Mesothelial cell of epicardium (in vitro differentiated cells): ENCODE measurements around the gene FAM43B. TPM values are rescaled to one million over a fixed set of nuclear protein-coding genes. Genes with fewer than 3 reads are reported as not detected.

Source experiments
- DNase-seq, 2 experiments: peaks; one replicate each; pipeline ENCODE4 v3.0.0; 2021; ENCODE audit warnings: low spot score in 2 of 2; ENCODE audit not compliant: unreplicated experiment in 2 of 2
- H3K27ac Mint-ChIP-seq: 2 replicates; pipeline ENCODE4 v1.8.0; 2021; ENCODE audit warnings: mixed read lengths
- H3K27me3 Mint-ChIP-seq: 2 replicates; pipeline ENCODE4 v1.8.0; 2021; ENCODE audit warnings: low read depth, mixed read lengths
- H3K36me3 Mint-ChIP-seq: 2 replicates; pipeline ENCODE4 v1.8.0; 2021; ENCODE audit warnings: mixed read lengths
- H3K4me1 Mint-ChIP-seq: 2 replicates; pipeline ENCODE4 v1.8.0; 2021; ENCODE audit warnings: mixed read lengths
- H3K4me3 Mint-ChIP-seq: 2 replicates; pipeline ENCODE4 v1.8.0; 2021; ENCODE audit warnings: mild to moderate bottlenecking, moderate library complexity, mixed read lengths
- H3K9me3 Mint-ChIP-seq: 2 replicates; pipeline ENCODE4 v1.8.0; 2021; ENCODE audit warnings: mixed read lengths
- total RNA-seq: library from RNA; stranded (reverse); gene quantifications from 3 replicates; pipeline ENCODE4 v1.2.1, GENCODE V29; 2021
- TF ChIP-seq, protein P1 (sequence below): fragments of 200-600 bp; sonication (generic); IDR thresholded peaks from one replicate; pipeline ENCODE4 v1.5.0; 2021; ENCODE audit warnings: antibody characterized with exemption; ENCODE audit not compliant: unreplicated experiment

The FAM43B gene
- total RNA-seq, 1 donor from 2014 or later, result 0.74 TPM

GRCh38 chr1:20569523-20570098 is 17.2 kb downstream of the FAM43B start:
- no peaks in the 10 kb centered on the region for H3K36me3 Mint-ChIP-seq
- no peak for DNase-seq
- H3K9me3 Mint-ChIP-seq, result peaks cover 6% of the 10 kb centered on the region
- peaks cover 65% of the 10 kb centered on the region for H3K27me3 Mint-ChIP-seq
- TF ChIP-seq, protein P1, sequence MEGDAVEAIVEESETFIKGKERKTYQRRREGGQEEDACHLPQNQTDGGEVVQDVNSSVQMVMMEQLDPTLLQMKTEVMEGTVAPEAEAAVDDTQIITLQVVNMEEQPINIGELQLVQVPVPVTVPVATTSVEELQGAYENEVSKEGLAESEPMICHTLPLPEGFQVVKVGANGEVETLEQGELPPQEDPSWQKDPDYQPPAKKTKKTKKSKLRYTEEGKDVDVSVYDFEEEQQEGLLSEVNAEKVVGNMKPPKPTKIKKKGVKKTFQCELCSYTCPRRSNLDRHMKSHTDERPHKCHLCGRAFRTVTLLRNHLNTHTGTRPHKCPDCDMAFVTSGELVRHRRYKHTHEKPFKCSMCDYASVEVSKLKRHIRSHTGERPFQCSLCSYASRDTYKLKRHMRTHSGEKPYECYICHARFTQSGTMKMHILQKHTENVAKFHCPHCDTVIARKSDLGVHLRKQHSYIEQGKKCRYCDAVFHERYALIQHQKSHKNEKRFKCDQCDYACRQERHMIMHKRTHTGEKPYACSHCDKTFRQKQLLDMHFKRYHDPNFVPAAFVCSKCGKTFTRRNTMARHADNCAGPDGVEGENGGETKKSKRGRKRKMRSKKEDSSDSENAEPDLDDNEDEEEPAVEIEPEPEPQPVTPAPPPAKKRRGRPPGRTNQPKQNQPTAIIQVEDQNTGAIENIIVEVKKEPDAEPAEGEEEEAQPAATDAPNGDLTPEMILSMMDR, result no peak
- H3K4me3 Mint-ChIP-seq, result no peak overlapping the region
- H3K27ac Mint-ChIP-seq, result no peak overlapping the region
- H3K4me1 Mint-ChIP-seq, result no peaks in the 10 kb centered on the region

GRCh38 chr1:20571427-20571826 is 19.1 kb downstream of the FAM43B start:
- H3K27me3 Mint-ChIP-seq, result peaks cover 57% of the 10 kb centered on the region
- H3K36me3 Mint-ChIP-seq, result no peaks in the 10 kb centered on the region
- H3K4me1 Mint-ChIP-seq, result no peaks in the 10 kb centered on the region
- H3K9me3 Mint-ChIP-seq, result peaks cover 6% of the 10 kb centered on the region
- TF ChIP-seq, protein P1, result no peak
- DNase-seq, result no peak
- H3K4me3 Mint-ChIP-seq, result no peak overlapping the region
- H3K27ac Mint-ChIP-seq, result no peak overlapping the region

DNA sequence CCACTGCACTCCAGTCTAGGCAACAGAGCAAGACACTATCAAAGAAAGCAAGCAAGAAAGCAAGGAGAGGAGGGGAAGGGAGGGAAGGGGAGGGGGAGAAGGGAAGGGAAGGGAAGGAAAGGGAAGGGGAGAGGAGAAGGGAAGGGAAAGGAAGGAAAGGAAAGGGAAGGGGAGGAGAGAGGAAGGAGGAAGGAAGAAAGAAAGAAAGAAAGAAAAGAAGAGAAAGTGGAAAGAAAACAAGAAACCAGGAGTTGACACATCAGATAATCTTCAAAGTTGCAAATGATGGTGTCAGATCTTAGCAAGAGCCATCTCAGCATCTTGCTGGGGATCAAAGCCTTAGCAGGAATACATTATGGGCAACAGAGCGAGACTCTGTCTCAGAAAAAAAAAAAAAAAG is 21.6 kb downstream of the FAM43B start:
- no peak for DNase-seq
- Mint-ChIP-seq H3K36me3 (no peaks in the 10 kb centered on the region), H3K27me3 (peaks cover 47% of the 10 kb centered on the region), H3K4me3 (no peak overlapping the region), H3K27ac (no peak overlapping the region), H3K9me3 (peaks cover 6% of the 10 kb centered on the region), H3K4me1 (no peaks in the 10 kb centered on the region)
- TF ChIP-seq, protein P1, result no peak

DNA sequence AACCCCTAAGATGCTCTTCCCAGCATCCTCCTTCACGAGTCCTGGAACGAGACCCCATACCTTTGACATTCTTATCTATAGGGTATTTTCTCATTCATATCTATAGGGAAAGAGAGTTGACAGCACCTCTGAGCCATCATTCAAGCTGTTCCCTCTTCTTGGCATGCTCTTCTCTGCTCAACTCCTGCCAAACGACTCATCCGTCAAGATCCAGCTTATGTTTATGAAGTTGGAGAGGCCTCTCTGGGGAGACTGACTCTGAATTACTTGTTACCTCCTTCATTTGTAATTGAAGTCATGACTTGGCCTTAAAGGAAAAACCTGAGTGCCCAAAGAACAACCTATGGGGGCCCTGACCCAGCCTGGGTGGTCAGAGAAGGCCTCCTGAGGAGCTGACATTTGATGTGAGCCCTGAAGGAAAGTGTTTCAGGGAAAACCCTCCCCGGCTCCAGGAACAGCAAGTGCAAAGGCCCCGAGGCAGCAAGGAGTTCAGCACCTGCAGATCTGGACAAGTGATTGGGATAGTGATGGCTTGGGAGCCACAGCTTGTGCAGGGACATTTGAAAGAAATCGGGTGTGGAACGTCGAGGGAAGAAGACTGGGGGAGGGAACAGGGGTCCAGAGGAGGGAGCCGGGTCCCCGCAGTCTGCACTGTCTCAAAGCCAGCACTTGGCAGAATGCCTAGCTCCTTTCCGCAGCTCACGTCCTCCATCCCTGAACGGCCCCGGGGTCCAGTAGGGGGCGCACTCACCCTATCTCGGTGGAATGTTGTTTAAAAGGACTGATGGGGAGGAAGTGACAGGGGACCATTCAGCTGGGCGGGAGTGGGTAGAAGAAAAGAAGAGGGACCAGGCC is 22.5 kb downstream of the FAM43B start:
- H3K36me3 Mint-ChIP-seq, result no peaks in the 10 kb centered on the region
- no peak overlapping the region for H3K4me3 Mint-ChIP-seq
- TF ChIP-seq, protein P1, result peak; percentile 54
- H3K9me3 Mint-ChIP-seq, result peaks cover 6% of the 10 kb centered on the region
- H3K4me1 Mint-ChIP-seq, result no peaks in the 10 kb centered on the region
- peak; percentile 60 to 82 for DNase-seq
- peaks cover 38% of the 10 kb centered on the region for H3K27me3 Mint-ChIP-seq
- no peak overlapping the region for H3K27ac Mint-ChIP-seq

- TF ChIP-seq, protein P1, result no peak
- no peak for DNase-seq
- H3K4me1 Mint-ChIP-seq, result no peaks in the 10 kb centered on the region
- H3K36me3 Mint-ChIP-seq, result no peaks in the 10 kb centered on the region
- H3K9me3 Mint-ChIP-seq, result peaks cover 6% of the 10 kb centered on the region
- H3K27ac Mint-ChIP-seq, result no peak overlapping the region
- peaks cover 34% of the 10 kb centered on the region for H3K27me3 Mint-ChIP-seq
- no peak overlapping the region for H3K4me3 Mint-ChIP-seq
These were observed 23.4 kb downstream of the FAM43B start for GRCh38 chr1:20575541-20576336.
